ENCODE data around the gene ZNF763. TPM values are rescaled to one million over a fixed set of nuclear protein-coding genes. Genes with fewer than 3 reads are reported as not detected.
"Not testable (repeated sequence)": the region's sequence is repeated elsewhere in the genome, so short reads cannot be mapped to it uniquely, and the experiment has no call there.

The ZNF763 gene
- polyA plus RNA-seq, 1 experiment = 1.6 TPM

- TF ChIP-seq CTCF (IDR thresholded peaks at IDR 0.05; ENCODE audit: insufficient read depth, low read depth, low read length) = no peak
- DNase-seq (ENCODE audit: low read depth) = no peak
- H3K36me3 ChIP-seq (ENCODE audit: control insufficient read depth, insufficient read depth, low read length) = peaks cover 5% of the 10 kb centered on the region
- H3K4me3 ChIP-seq (ENCODE audit: low read depth, low read length) = no peak overlapping the region
- CTCF ChIA-PET = interaction anchor here (1.5 to 4.4 kb wide), 3 partner anchors 19 to 46 kb away, joined by 4 to 15 read pairs (median 13); partner anchors contain the start of gene ZNF763
- POLR2A ChIA-PET = no interaction called here
- H3K27me3 ChIP-seq (ENCODE audit: control insufficient read depth, insufficient read depth, low read length) = no peaks in the 10 kb centered on the region
Observed at GRCh38 chr19:11942843-11943108, 22.1 kb upstream of the ZNF763 start.

GRCh38 chr19:11944656-11945055 lies 20.2 kb upstream of the ZNF763 start:
- peaks cover 13% of the 10 kb centered on the region for H3K36me3 ChIP-seq (ENCODE audit: control insufficient read depth, insufficient read depth, low read length)
- POLR2A ChIA-PET = no interaction called here
- CTCF ChIA-PET = interaction anchor here (0.6 to 4.4 kb wide), 5 partner anchors 8 to 196 kb away, joined by 3 to 15 read pairs (median 5); partner anchors contain the start of gene ZNF763
- DNase-seq (ENCODE audit: low read depth) = no peak
- no peaks in the 10 kb centered on the region for H3K27me3 ChIP-seq (ENCODE audit: control insufficient read depth, insufficient read depth, low read length)
- H3K4me3 ChIP-seq (ENCODE audit: low read depth, low read length) = no peak overlapping the region
- no peak for TF ChIP-seq CTCF (IDR thresholded peaks at IDR 0.05; ENCODE audit: insufficient read depth, low read depth, low read length)

GRCh38 chr19:11948646-11949045 lies 16.2 kb upstream of the ZNF763 start:
- DNase-seq (ENCODE audit: low read depth) = no peak
- Histone ChIP-seq H3K4me3 (ENCODE audit: low read depth, low read length) (no peak overlapping the region), H3K27me3 (ENCODE audit: control insufficient read depth, insufficient read depth, low read length) (no peaks in the 10 kb centered on the region), H3K36me3 (ENCODE audit: control insufficient read depth, insufficient read depth, low read length) (peaks cover 18% of the 10 kb centered on the region)
- ChIA-PET CTCF (no interaction called here), POLR2A (no interaction called here)
- TF ChIP-seq CTCF (IDR thresholded peaks at IDR 0.05; ENCODE audit: insufficient read depth, low read depth, low read length) = no peak

- DNase-seq (ENCODE audit: low read depth) = no peak
- ChIA-PET CTCF (no interaction called here), POLR2A (no interaction called here)
- H3K27me3 ChIP-seq (ENCODE audit: control insufficient read depth, insufficient read depth, low read length) = no peaks in the 10 kb centered on the region
- TF ChIP-seq CTCF (IDR thresholded peaks at IDR 0.05; ENCODE audit: insufficient read depth, low read depth, low read length) = no peak
- H3K4me3 ChIP-seq (ENCODE audit: low read depth, low read length) = no peak overlapping the region
- H3K36me3 ChIP-seq (ENCODE audit: control insufficient read depth, insufficient read depth, low read length) = peaks cover 18% of the 10 kb centered on the region
Observed at GRCh38 chr19:11949201-11949600, 15.6 kb upstream of the ZNF763 start.

GRCh38 chr19:11949614-11950080 lies 15.2 kb upstream of the ZNF763 start:
- DNase-seq (ENCODE audit: low read depth); H3K27me3 ChIP-seq (ENCODE audit: control insufficient read depth, insufficient read depth, low read length); CTCF ChIA-PET; H3K4me3 ChIP-seq (ENCODE audit: low read depth, low read length); POLR2A ChIA-PET: not testable (repeated sequence)
- H3K36me3 ChIP-seq (ENCODE audit: control insufficient read depth, insufficient read depth, low read length) = peaks cover 18% of the 10 kb centered on the region

- TF ChIP-seq CTCF (IDR thresholded peaks at IDR 0.05; ENCODE audit: insufficient read depth, low read depth, low read length) = no peak
- Histone ChIP-seq H3K36me3 (ENCODE audit: control insufficient read depth, insufficient read depth, low read length) (peaks cover 17% of the 10 kb centered on the region), H3K27me3 (ENCODE audit: control insufficient read depth, insufficient read depth, low read length) (no peaks in the 10 kb centered on the region), H3K4me3 (ENCODE audit: low read depth, low read length) (no peak overlapping the region)
- POLR2A ChIA-PET = no interaction called here
- CTCF ChIA-PET = interaction anchor here (1.0 kb wide), 1 partner anchor 15 kb away, joined by 3 read pairs; the partner anchor contains the start of gene ZNF763
- no peak for DNase-seq (ENCODE audit: low read depth)
Observed at GRCh38 chr19:11950312-11950711, 14.5 kb upstream of the ZNF763 start.
